Endothelial cell (in vitro differentiated cells): ENCODE measurements around the gene DAP. TPM values are rescaled to one million over a fixed set of nuclear protein-coding genes. Genes with fewer than 3 reads are reported as not detected.

ENCODE experiments used
- DNase-seq: peaks from one replicate; pipeline ENCODE4 v3.0.0; 2021; ENCODE audit warnings: low spot score
- H3K27ac Mint-ChIP-seq: one replicate; pipeline ENCODE4 v1.8.0; 2021; ENCODE audit warnings: mixed read lengths, inconsistent platforms; ENCODE audit not compliant: unreplicated experiment
- H3K27me3 Mint-ChIP-seq: one replicate; pipeline ENCODE4 v1.8.0; 2021; ENCODE audit warnings: mild to moderate bottlenecking, moderate library complexity, mixed read lengths, inconsistent platforms; ENCODE audit not compliant: unreplicated experiment
- H3K36me3 Mint-ChIP-seq: one replicate; pipeline ENCODE4 v1.8.0; 2021; ENCODE audit warnings: mild to moderate bottlenecking, low read depth, mixed read lengths, inconsistent platforms; ENCODE audit not compliant: unreplicated experiment
- H3K4me1 Mint-ChIP-seq: one replicate; pipeline ENCODE4 v1.8.0; 2021; ENCODE audit warnings: mild to moderate bottlenecking, mixed read lengths, inconsistent platforms; ENCODE audit not compliant: unreplicated experiment
- H3K4me3 Mint-ChIP-seq: one replicate; pipeline ENCODE4 v1.8.0; 2021; ENCODE audit warnings: mild to moderate bottlenecking, mixed read lengths, inconsistent platforms; ENCODE audit not compliant: unreplicated experiment
- H3K9me3 Mint-ChIP-seq: one replicate; pipeline ENCODE4 v1.8.0; 2021; ENCODE audit warnings: mixed read lengths, inconsistent platforms; ENCODE audit not compliant: unreplicated experiment
- CTCF ChIP-seq: fragments of 200-600 bp; sonication (generic); IDR thresholded peaks from one replicate; pipeline ENCODE4 v1.5.0; 2021; ENCODE audit warnings: antibody characterized with exemption; ENCODE audit not compliant: unreplicated experiment
- total RNA-seq: library from RNA; stranded (reverse); fragmentation: NEBNext Ultra II Directional; extraction: Animal tissue kit (Norgen Biotek cat#: 25700); gene quantifications from one replicate; pipeline ENCODE4 v1.2.1, GENCODE V29; 2021; ENCODE audit not compliant: unreplicated experiment

Gene DAP
- total RNA-seq, 1 donor from 2014 or later, result 231 TPM

- peaks cover 3% of the 10 kb centered on the region for H3K4me1 Mint-ChIP-seq
- TF ChIP-seq CTCF, result no peak
- H3K27me3 Mint-ChIP-seq, result peaks cover 18% of the 10 kb centered on the region
- H3K36me3 Mint-ChIP-seq, result peaks cover 4% of the 10 kb centered on the region
- H3K9me3 Mint-ChIP-seq, result no peaks in the 10 kb centered on the region
- H3K27ac Mint-ChIP-seq, result no peak overlapping the region
- DNase-seq, result no peak
- H3K4me3 Mint-ChIP-seq, result no peak overlapping the region
Measured at GRCh38 chr5:10671041-10672008, 89.7 kb downstream of the DAP start.

- Mint-ChIP-seq H3K36me3 (peaks cover 3% of the 10 kb centered on the region), H3K4me1 (peaks cover 2% of the 10 kb centered on the region), H3K27me3 (peaks cover 7% of the 10 kb centered on the region), H3K9me3 (no peaks in the 10 kb centered on the region), H3K4me3 (no peak overlapping the region), H3K27ac (no peak overlapping the region)
- TF ChIP-seq CTCF, result no peak
- no peak for DNase-seq
Measured at GRCh38 chr5:10669983-10670382, 91.1 kb downstream of the DAP start.

DNA sequence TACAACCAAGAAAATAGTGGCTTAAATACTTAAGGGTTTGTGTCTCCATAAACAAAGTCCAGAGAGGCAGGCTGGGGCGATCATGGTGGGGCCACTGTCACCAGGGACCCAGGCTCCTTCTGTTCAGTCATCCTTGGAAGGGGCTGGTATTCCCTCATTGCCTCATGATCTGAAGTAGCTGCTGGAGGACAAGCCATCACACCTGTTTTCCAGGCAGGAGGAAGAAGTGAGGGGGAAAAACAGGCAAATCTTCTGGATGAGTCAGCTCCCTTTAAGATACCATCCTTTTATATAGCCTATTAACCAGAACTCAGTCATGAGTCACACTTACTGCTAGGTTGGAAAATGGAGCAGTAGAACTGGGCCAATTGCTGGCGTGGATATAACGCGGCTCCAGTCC is 92.3 kb downstream of the DAP start:
- no peaks in the 10 kb centered on the region for H3K36me3 Mint-ChIP-seq
- H3K9me3 Mint-ChIP-seq, result no peaks in the 10 kb centered on the region
- no peak overlapping the region for H3K4me3 Mint-ChIP-seq
- no peak for TF ChIP-seq CTCF
- no peaks in the 10 kb centered on the region for H3K4me1 Mint-ChIP-seq
- H3K27ac Mint-ChIP-seq, result no peak overlapping the region
- no peaks in the 10 kb centered on the region for H3K27me3 Mint-ChIP-seq
- no peak for DNase-seq

DNA sequence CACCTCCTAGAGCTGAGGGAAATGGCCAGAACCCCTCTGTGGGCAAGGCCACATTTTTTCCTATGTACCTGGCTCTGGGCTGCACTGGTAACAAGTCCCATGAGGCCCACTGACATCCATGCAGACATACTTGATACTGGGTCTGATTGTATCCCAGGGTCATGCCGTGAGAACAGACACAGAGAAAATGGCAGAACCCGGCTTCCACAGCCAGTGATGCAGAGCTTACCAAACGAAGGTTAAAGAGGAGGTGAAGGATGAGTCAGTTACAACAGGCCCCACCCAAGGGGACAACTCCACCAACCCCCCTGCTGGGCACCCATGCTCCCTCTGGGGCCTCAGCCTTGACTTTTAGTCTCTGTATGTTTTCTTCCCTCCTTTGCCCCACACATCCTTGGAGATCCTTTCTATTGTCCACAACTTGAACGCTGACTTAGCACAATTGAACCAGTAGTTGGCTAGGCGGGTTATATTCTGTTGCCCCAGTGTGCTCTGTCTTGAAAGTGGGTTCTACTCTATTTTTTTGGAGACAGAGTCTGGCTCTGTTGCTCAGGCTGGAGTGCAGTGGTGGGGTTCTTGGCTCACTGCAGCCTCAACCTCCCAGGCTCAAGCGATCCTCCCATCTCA is 93.5 kb downstream of the DAP start:
- H3K36me3 Mint-ChIP-seq, result no peaks in the 10 kb centered on the region

More for the DNA sequence above, 93.5 kb downstream of the DAP start:
- H3K27me3 Mint-ChIP-seq, result peaks cover 4% of the 10 kb centered on the region
- no peak for TF ChIP-seq CTCF
- H3K4me3 Mint-ChIP-seq, result no peak overlapping the region
- no peaks in the 10 kb centered on the region for H3K9me3 Mint-ChIP-seq
- H3K27ac Mint-ChIP-seq, result no peak overlapping the region
- H3K4me1 Mint-ChIP-seq, result no peaks in the 10 kb centered on the region
- no peak for DNase-seq
